GM18909 (cell line): ENCODE measurements around the gene AUTS2.

Experiments
- ATAC-seq: cut with Tn5 transposase; IDR thresholded peaks from one replicate; pipeline ENCODE4 v1.9.1; 2021; ENCODE audit warnings: mild to moderate bottlenecking; ENCODE audit not compliant: unreplicated experiment, poor library complexity

The AUTS2 gene

DNA sequence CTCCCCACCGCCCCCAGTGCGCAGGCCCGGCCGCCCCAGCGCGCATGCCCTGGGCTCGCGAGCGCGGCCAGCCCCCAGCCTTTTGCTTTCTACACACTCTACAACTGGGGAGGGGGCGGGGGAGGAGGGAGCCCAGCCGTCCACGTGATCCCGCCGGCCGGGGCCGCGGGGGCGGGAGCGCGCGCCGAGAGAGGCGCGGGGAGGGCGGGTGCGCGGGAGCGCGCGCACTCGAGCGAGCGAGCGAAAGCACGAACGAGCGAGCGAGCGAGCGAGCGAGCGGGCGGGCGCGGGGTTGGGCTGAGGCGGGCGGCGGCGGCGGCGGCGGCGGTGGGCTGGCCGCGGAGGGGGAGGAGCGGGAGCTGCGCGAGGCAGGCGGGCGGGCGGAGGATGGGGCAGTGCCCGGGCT, at the start of gene AUTS2:
Gene AUTS2 (plus strand): TSS at position 395 of the 406 bp plus-strand sequence. CDS start 1,179 bp downstream, outside the sequence.
- ATAC-seq, result peak; percentile 60

- ATAC-seq, result no peak
Measured at GRCh38 chr7:69550991-69551390, 47.3 kb upstream of the AUTS2 start.

DNA sequence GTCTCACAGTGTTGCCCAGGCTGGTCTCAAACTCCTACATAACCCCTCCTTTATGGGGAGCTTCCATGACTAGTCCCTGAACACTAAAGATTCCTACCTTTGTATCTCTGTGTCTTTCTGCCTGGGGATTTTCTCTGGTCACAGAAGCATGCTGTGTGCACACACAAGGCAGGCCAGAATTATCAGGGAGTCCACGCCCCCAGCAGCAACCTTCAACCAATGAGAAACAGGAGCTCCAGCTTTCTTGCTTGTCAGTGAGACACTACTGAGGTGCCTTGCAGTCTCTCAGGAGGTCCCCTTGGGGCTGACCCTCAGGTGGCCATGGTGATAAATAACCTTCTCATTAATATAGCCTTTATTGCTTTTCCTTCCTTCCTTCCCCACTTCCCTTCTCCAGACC, 45.1 kb upstream of the AUTS2 start:
- ATAC-seq, result no peak

- ATAC-seq, result no peak
Measured at GRCh38 chr7:69561266-69561960, 36.9 kb upstream of the AUTS2 start.

GRCh38 chr7:69564454-69565417, 33.5 kb upstream of the AUTS2 start:
- ATAC-seq, result peak; percentile 81

DNA sequence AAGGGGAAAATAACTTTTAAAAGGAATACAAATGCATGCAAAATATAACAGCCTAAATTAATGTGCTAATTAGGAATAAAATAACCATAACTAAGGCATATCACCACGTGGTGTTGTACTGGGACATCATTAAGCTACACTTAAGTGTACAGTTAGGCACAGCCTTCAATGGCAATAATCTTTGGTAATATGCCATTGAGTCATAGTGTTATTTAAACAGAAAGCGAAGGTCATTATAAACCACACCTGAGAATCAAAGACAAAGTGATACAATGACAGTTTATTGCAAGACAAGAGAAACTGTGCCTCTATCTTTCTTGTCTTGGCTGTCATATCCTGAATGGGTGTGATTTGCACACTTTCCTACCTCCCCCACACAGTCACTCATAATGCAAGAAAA, 30.5 kb upstream of the AUTS2 start:
- no peak for ATAC-seq

DNA sequence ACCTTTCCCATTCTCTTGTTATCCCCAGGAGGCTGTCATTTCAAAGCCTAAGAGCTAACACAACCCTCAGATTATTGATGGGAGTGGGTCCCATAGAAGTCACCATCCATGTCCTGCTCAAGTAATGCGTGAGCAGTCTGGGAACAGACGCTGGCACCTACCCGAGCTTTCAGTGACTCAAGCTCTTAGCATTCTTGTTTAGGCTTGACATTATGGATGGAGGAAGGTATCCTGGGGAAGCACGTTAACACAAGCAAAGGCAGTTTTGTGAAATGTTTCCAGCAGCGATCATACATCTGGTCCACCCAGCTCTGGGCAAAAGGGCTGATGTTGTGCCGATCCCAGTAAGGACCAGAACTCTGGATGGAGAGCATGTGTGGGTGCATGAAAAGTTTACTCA, 30.0 kb upstream of the AUTS2 start:
- ATAC-seq, result no peak

DNA sequence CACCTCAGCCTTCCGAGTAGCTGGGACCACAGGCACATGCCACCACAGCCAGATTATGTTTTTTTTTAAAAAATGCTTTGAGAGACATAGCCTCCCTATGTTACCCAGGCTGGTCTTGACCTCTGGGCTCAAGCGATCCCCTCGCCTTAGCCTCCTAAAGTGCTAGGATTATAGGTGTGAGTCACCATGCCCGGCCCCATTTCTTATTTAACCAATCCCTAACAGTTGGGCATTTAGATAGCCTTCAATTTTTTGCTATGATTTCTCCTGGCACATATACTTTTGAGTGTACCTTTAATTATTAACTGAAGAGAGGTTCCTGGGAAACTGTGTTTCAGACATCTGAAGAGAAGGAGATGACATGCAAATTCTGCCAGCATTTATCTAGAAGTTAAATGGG, 22.6 kb upstream of the AUTS2 start:
- no peak for ATAC-seq

- ATAC-seq, result peak; percentile 60
Measured at GRCh38 chr7:69577221-69577620, 21.1 kb upstream of the AUTS2 start.

- ATAC-seq, result no peak
Measured at GRCh38 chr7:69585169-69585568, 13.1 kb upstream of the AUTS2 start.

DNA sequence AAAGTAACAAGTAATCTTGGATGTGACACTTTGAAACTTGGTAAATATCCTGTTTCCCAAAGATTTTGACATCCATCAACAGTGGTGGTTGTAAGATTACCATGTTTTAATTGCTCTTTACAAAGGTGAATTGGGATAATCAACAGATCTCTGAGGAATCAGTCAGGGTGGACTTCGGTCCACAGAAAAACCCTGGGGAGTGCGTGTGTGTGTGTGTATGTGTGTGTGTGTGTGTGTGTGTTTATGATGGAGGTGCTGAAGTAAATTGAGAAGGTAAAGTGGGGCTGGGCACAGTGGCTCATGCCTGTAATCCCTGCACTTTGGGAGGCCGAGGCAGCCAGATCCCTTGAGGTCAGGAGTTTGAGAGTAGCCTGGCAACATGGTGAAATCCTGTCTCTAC, 12.0 kb upstream of the AUTS2 start:
- no peak for ATAC-seq

DNA sequence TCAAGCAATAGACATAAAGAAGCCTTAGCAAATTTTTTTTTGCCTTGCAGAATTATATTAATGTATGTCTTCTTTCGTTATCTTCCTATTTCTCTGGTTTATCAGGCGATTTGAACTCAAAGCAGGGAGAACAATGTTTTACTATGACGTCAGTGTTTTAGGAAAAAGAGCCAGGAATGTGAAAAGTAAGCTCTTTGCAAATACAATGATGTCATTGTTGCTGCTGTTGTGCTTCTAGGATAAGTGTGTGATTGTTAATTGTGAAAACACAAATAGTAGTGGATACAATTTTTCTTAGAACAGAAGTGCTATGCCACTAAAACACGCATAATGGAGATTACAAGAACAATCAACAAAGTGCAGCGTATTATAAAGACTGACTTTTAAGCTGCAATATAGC, 9.5 kb upstream of the AUTS2 start:
- no peak for ATAC-seq

- no peak for ATAC-seq
Measured at GRCh38 chr7:69591805-69592204, 6.5 kb upstream of the AUTS2 start.

DNA sequence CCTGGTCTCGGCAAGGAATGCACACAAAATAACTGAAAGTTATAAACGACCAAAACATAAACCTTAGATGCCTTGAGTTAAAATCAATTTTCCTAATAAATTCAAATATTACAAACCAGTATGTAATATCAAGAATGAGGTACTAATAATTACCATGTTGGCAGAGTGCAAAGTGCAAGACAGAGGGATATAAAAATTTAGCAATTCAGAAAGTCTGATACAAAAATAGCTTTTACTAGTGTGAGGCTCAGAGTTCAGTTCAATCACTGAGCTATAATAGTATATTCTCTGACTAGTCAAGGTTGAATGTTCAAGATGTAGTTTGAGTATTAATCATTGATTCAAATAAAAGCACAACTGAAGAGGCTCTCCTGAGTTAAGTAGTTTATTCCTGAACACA, 4.8 kb upstream of the AUTS2 start:
- no peak for ATAC-seq

DNA sequence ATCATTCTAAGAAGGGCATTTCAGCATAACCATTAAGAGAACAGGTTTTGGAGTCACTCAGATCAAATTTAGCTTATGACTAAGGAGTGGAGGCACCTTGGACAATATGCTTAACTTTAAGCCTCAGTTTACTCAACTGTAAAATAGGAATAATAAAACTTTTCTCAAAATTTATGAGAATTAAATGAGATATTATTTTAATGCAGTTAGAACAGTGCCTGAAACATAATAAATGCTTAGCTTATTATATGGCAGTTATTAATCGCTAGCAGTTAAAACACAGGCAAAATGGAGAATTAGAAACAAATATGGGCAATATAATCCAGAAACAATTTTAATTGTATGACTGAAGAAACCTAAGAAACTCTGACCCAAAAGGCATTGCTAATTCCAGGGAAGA, 2.9 kb upstream of the AUTS2 start:
- ATAC-seq, result no peak

DNA sequence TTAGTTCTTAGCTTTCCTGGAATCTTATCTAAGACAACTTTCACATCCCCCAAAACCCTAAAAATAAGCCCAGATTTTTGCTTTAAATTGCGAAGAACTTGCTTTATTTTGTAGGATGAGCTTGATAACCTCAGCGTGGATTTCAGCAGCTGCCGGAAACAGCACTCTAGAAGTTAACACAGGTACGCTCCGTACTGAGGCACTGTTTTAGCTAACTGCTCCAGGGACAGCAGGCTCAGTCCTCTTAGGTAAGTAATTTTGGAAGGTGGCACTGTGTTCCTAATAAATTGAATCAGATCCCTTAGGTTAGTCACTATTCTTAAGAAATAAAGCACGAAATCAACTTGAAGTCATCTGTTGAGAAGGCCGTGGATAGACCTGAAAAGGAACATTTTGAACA, 2.2 kb upstream of the AUTS2 start:
- ATAC-seq, result no peak

GRCh38 chr7:69596723-69597277, 1.5 kb upstream of the AUTS2 start:
- no peak for ATAC-seq

DNA sequence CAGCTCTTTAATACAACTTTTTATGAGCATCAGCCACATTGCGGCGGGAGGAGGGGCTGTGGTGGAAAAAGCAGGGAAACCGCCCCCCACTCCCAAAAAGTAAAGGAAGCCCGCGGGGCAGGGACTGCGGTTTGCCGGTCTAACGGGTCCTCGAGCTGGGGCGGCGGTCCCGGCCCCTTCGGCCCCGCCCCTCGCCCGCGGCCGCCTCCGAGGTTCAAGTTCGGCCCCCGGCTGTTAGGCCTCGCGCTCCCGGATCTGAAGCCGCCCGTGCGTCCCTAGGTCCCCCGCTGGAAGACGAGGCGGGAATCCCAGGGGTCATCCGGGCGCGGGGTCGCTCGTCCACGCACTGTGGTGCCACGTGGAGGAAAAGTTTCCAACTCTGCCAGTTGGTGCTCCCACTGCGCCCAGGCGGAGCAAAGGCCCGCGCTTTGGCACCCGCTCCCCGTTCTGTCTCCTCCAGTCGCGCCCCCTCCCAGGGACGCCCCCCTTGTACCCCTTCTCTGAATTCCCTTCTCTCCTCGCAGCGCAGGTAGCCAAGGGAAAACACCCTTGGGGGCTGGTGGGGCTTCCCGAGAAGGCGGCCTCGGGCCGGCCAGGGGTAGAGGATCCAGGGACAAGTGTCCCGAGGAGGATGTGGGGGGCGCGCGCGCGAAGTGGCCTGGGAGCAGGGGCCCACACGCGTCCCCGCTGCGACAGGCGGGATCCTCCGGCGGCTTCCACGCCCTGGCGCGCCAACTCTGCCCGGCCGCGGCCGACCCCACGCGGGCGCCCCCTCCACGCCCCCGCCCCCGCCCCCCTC, 798 bp upstream of the AUTS2 start:
- ATAC-seq, result peak; percentile 25

GRCh38 chr7:69598487-69599285, 411 bp downstream of the AUTS2 start:
- peak; percentile 9 for ATAC-seq
